Mesothelial cell of epicardium (in vitro differentiated cells): ENCODE data around the gene S100G. TPM values are rescaled to one million over a fixed set of nuclear protein-coding genes. Genes with fewer than 3 reads are reported as not detected.
"Not testable (repeated sequence)": the region's sequence is repeated elsewhere in the genome, so short reads cannot be mapped to it uniquely, and the experiment has no call there.

Experiments
- DNase-seq, 2 experiments: peaks; one replicate each; pipeline ENCODE4 v3.0.0; 2021; ENCODE audit warnings: low spot score in 2 of 2; ENCODE audit not compliant: unreplicated experiment in 2 of 2
- H3K27ac Mint-ChIP-seq: 2 replicates; pipeline ENCODE4 v1.8.0; 2021; ENCODE audit warnings: mixed read lengths
- H3K27me3 Mint-ChIP-seq: 2 replicates; pipeline ENCODE4 v1.8.0; 2021; ENCODE audit warnings: low read depth, mixed read lengths
- H3K36me3 Mint-ChIP-seq: 2 replicates; pipeline ENCODE4 v1.8.0; 2021; ENCODE audit warnings: mixed read lengths
- H3K4me1 Mint-ChIP-seq: 2 replicates; pipeline ENCODE4 v1.8.0; 2021; ENCODE audit warnings: mixed read lengths
- H3K4me3 Mint-ChIP-seq: 2 replicates; pipeline ENCODE4 v1.8.0; 2021; ENCODE audit warnings: mild to moderate bottlenecking, moderate library complexity, mixed read lengths
- H3K9me3 Mint-ChIP-seq: 2 replicates; pipeline ENCODE4 v1.8.0; 2021; ENCODE audit warnings: mixed read lengths
- CTCF ChIP-seq: fragments of 200-600 bp; sonication (generic); IDR thresholded peaks from one replicate; pipeline ENCODE4 v1.5.0; 2021; ENCODE audit warnings: antibody characterized with exemption; ENCODE audit not compliant: unreplicated experiment
- total RNA-seq: library from RNA; stranded (reverse); gene quantifications from 3 replicates; pipeline ENCODE4 v1.2.1, GENCODE V29; 2021

S100G gene
- total RNA-seq, result not detected in 3 replicates

- H3K36me3 Mint-ChIP-seq, result peaks cover 29% of the 10 kb centered on the region
- H3K27ac Mint-ChIP-seq, result no peak within 1 kb of the TSS
- no peaks in the 10 kb centered on the region for H3K9me3 Mint-ChIP-seq
- DNase-seq, result no peak
- H3K4me3 Mint-ChIP-seq, result no peak within 1 kb of the TSS
- H3K4me1 Mint-ChIP-seq, result no peaks in the 10 kb centered on the region
- TF ChIP-seq CTCF, result no peak
- no peaks in the 10 kb centered on the region for H3K27me3 Mint-ChIP-seq
These were observed at the start of gene S100G for GRCh38 chrX:16649858-16650257. TSS of gene S100G (plus strand) at chrX:16650158. CDS start at chrX:16651007, 849 bp downstream.

DNA sequence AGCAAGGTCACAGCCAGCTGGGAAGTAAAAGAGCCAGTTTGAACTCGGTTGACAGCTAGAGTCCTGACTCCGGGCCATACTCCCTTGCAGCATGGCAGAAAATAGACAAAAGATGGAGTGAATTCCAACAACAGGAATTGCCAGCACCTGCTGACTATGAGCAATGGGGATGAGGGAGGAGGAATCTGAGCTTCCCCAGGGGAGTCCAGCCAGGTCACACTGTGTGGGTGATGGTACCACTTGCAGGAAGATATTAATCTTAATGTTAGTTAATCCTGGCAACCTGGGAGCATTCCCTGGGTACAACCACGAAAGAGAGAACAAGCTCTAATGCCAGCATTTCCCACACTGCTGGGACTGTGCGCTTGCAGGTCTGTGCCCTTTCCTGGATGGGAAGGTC, 48.1 kb upstream of the S100G start:
- Mint-ChIP-seq H3K4me3 (no peak overlapping the region), H3K4me1 (peaks cover 24% of the 10 kb centered on the region), H3K36me3 (peaks cover 56% of the 10 kb centered on the region), H3K27ac (peak overlapping the region; percentile 21), H3K9me3 (peaks cover 8% of the 10 kb centered on the region), H3K27me3 (no peaks in the 10 kb centered on the region)
- DNase-seq, result no peak
- no peak for TF ChIP-seq CTCF

GRCh38 chrX:16603235-16603634, 46.7 kb upstream of the S100G start:
- not testable (repeated sequence) for H3K27me3 Mint-ChIP-seq, H3K9me3 Mint-ChIP-seq, H3K4me3 Mint-ChIP-seq, DNase-seq
- Mint-ChIP-seq H3K4me1 (peaks cover 24% of the 10 kb centered on the region), H3K27ac (peak overlapping the region; percentile 67), H3K36me3 (peaks cover 54% of the 10 kb centered on the region)

- no peak for TF ChIP-seq CTCF
- Mint-ChIP-seq H3K27me3 (no peaks in the 10 kb centered on the region), H3K9me3 (peaks cover 8% of the 10 kb centered on the region), H3K4me3 (no peak overlapping the region), H3K27ac (peak overlapping the region; percentile 67), H3K4me1 (peaks cover 24% of the 10 kb centered on the region), H3K36me3 (peaks cover 54% of the 10 kb centered on the region)
- no peak for DNase-seq
These were observed 46.1 kb upstream of the S100G start for GRCh38 chrX:16603822-16604221.

- Mint-ChIP-seq H3K4me1 (peaks cover 24% of the 10 kb centered on the region), H3K36me3 (peaks cover 52% of the 10 kb centered on the region), H3K27me3 (no peaks in the 10 kb centered on the region), H3K27ac (peak overlapping the region; percentile 67), H3K4me3 (no peak overlapping the region), H3K9me3 (peaks cover 4% of the 10 kb centered on the region)
- DNase-seq, result no peak
- no peak for TF ChIP-seq CTCF
These were observed 45.6 kb upstream of the S100G start for GRCh38 chrX:16604337-16604736.

DNA sequence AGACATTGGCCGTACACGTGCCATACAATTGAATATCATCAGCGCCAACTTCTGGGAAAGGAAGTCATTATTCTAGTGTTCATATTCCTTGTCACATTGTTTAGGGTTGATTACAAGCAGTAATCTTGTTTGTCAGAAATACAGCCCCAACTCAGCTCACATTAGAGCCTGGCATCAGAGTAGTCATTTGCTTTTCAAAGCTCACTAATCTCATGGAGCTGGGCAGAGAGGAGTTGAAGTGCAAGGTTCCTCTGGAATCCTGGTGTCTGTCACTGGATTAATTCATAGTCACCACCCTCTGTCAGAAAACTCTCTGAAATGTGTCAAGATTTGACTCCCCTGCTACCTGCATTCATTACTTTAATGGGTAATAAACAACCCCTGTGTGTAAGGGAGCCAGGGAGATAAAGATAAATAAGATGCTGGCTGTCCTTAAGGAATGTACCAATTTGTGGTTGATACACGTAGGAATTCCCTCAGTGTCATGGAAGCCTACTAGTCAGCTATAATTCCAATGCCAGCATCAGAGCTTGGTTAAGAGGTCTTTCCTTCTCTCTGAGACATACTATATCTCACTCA, 43.7 kb upstream of the S100G start:
- no peak for TF ChIP-seq CTCF
- no peak for DNase-seq
- H3K36me3 Mint-ChIP-seq, result peaks cover 53% of the 10 kb centered on the region
- H3K4me1 Mint-ChIP-seq, result peaks cover 24% of the 10 kb centered on the region
- H3K27me3 Mint-ChIP-seq, result no peaks in the 10 kb centered on the region
- peak overlapping the region; percentile 51 for H3K27ac Mint-ChIP-seq
- peaks cover 8% of the 10 kb centered on the region for H3K9me3 Mint-ChIP-seq
- no peak overlapping the region for H3K4me3 Mint-ChIP-seq
